DOHH2 (cell line): ENCODE measurements around the gene PIGH.
"Not testable (repeated sequence)": the region's sequence is repeated elsewhere in the genome, so short reads cannot be mapped to it uniquely, and the experiment has no call there.

Experiments used
- H3F3A ChIP-seq: fragments of 200-600 bp; sonication (generic), shearing (Covaris generic); 2 replicates; pipeline ENCODE4 v1.6.0; 2016; ENCODE audit warnings: antibody characterized with exemption, mild to moderate bottlenecking; ENCODE audit not compliant: control insufficient read depth, insufficient read depth
- H3K27ac ChIP-seq: fragments of 200-600 bp; sonication (generic); 2 replicates; pipeline ENCODE4 v1.5.1; 2014; ENCODE audit warnings: low read depth, mild to moderate bottlenecking, low read length, moderate library complexity
- H3K27me3 ChIP-seq: fragments of 200-600 bp; sonication (generic); 2 replicates; pipeline ENCODE4 v1.6.1; 2014; ENCODE audit warnings: mild to moderate bottlenecking, low read length, mixed read lengths; ENCODE audit not compliant: control insufficient read depth
- H3K36me3 ChIP-seq: fragments of 200-600 bp; sonication (generic); 2 replicates; pipeline ENCODE4 v1.6.1; 2014; ENCODE audit warnings: mild to moderate bottlenecking, low read length, moderate library complexity, mixed read lengths; ENCODE audit not compliant: control insufficient read depth
- H3K4me1 ChIP-seq: fragments of 200-600 bp; sonication (generic); 2 replicates; pipeline ENCODE4 v1.6.1; 2014; ENCODE audit warnings: mild to moderate bottlenecking, low read length, mixed read lengths; ENCODE audit not compliant: control insufficient read depth
- H3K4me2 ChIP-seq: fragments of 200-600 bp; sonication (generic); 2 replicates; pipeline ENCODE4 v1.6.0; 2014; ENCODE audit warnings: mild to moderate bottlenecking, low read length, moderate library complexity
- H3K4me3 ChIP-seq: fragments of 200-600 bp; sonication (generic); 2 replicates; pipeline ENCODE4 v1.5.1; 2014; ENCODE audit warnings: mild to moderate bottlenecking, low read length, mixed read lengths
- H3K79me2 ChIP-seq: fragments of 200-600 bp; sonication (generic); 2 replicates; pipeline ENCODE4 v1.6.1; 2014; ENCODE audit warnings: mild to moderate bottlenecking, low read length, mixed read lengths; ENCODE audit not compliant: control insufficient read depth
- H3K9me2 ChIP-seq: fragments of 200-600 bp; sonication (generic); replicated peaks from 2 replicates; pipeline ENCODE4 v1.6.1; 2014; ENCODE audit warnings: mild to moderate bottlenecking, low read length, mixed read lengths; ENCODE audit not compliant: control insufficient read depth
- H3K9me3 ChIP-seq: fragments of 200-600 bp; sonication (generic); 2 replicates; pipeline ENCODE4 v1.6.1; 2014; ENCODE audit warnings: antibody characterized with exemption, low read length, mixed read lengths; ENCODE audit not compliant: control insufficient read depth, insufficient read depth
- H4K20me1 ChIP-seq: fragments of 200-600 bp; sonication (generic); 2 replicates; pipeline ENCODE4 v1.6.0; 2014; ENCODE audit warnings: low read depth, mild to moderate bottlenecking, antibody characterized with exemption, low read length, moderate library complexity; ENCODE audit not compliant: control insufficient read depth, insufficient read depth
- CTCF ChIP-seq: fragments of 200-600 bp; sonication (generic); IDR thresholded peaks from one replicate; pipeline ENCODE4 v1.5.1; 2014; ENCODE audit warnings: antibody characterized with exemption, mild to moderate bottlenecking, low read depth, low read length; ENCODE audit not compliant: poor library complexity, severe bottlenecking
- EZH2phosphoT487 ChIP-seq: fragments of 200-600 bp; sonication (generic); IDR thresholded peaks from 2 replicates; pipeline ENCODE4 v1.6.1; 2017; ENCODE audit warnings: borderline replicate concordance, mild to moderate bottlenecking, antibody characterized with exemption, low read length, moderate library complexity, mixed read lengths

The PIGH gene

GRCh38 chr14:67549734-67550133 is 50.3 kb downstream of the PIGH start:
- Histone ChIP-seq H3K4me1 (no peaks in the 10 kb centered on the region), H3K36me3 (no peaks in the 10 kb centered on the region), H3F3A (no peaks in the 10 kb centered on the region), H4K20me1 (no peaks in the 10 kb centered on the region), H3K4me3 (no peak overlapping the region), H3K27me3 (peaks cover 18% of the 10 kb centered on the region; the same call in 1 of the 2 replicates), H3K27ac (no peak overlapping the region), H3K9me2 (no peaks in the 10 kb centered on the region), H3K79me2 (no peaks in the 10 kb centered on the region), H3K4me2 (no peak overlapping the region), H3K9me3 (peaks cover 3% of the 10 kb centered on the region)
- TF ChIP-seq CTCF (no peak), EZH2phosphoT487 (no peak)

GRCh38 chr14:67547224-67547780 is 52.8 kb downstream of the PIGH start:
- H3K27me3 ChIP-seq: peaks cover 32% of the 10 kb centered on the region
- H3K4me3 ChIP-seq: no peak overlapping the region
- no peak overlapping the region for H3K4me2 ChIP-seq
- H3K36me3 ChIP-seq: no peaks in the 10 kb centered on the region
- no peak overlapping the region for H3K27ac ChIP-seq
- H3K9me3 ChIP-seq: peaks cover 8% of the 10 kb centered on the region
- H4K20me1 ChIP-seq: no peaks in the 10 kb centered on the region
- H3K4me1 ChIP-seq: no peaks in the 10 kb centered on the region
- TF ChIP-seq EZH2phosphoT487 (no peak), CTCF (no peak)
- H3K79me2 ChIP-seq: no peaks in the 10 kb centered on the region
- no peaks in the 10 kb centered on the region for H3F3A ChIP-seq
- no peaks in the 10 kb centered on the region for H3K9me2 ChIP-seq

GRCh38 chr14:67544590-67544989 is 55.5 kb downstream of the PIGH start:
- TF ChIP-seq EZH2phosphoT487: no peak
- no peak for TF ChIP-seq CTCF
- Histone ChIP-seq H3K79me2 (no peaks in the 10 kb centered on the region), H3K36me3 (no peaks in the 10 kb centered on the region), H3K27ac (no peak overlapping the region), H3K4me3 (no peak overlapping the region), H3K4me2 (no peak overlapping the region), H3K9me3 (peaks cover 8% of the 10 kb centered on the region), H3F3A (no peaks in the 10 kb centered on the region), H3K9me2 (no peaks in the 10 kb centered on the region), H3K4me1 (no peaks in the 10 kb centered on the region), H3K27me3 (peaks cover 49% of the 10 kb centered on the region), H4K20me1 (no peaks in the 10 kb centered on the region)

GRCh38 chr14:67542620-67543019 is 57.4 kb downstream of the PIGH start:
- not testable (repeated sequence) for H3K9me3 ChIP-seq, H3K9me2 ChIP-seq, H3K79me2 ChIP-seq, H3K4me1 ChIP-seq, H3K36me3 ChIP-seq, H3K27ac ChIP-seq, H3F3A ChIP-seq, H4K20me1 ChIP-seq, H3K4me2 ChIP-seq, H3K4me3 ChIP-seq
- peaks cover 68% of the 10 kb centered on the region for H3K27me3 ChIP-seq
